OCI-LY1 (cell line): Measurements from ENCODE around the gene C3orf62.
"Not testable (repeated sequence)": the region's sequence is repeated elsewhere in the genome, so short reads cannot be mapped to it uniquely, and the experiment has no call there.

Experiments
- H2AFZ ChIP-seq: fragments of 200-600 bp; sonication (generic), shearing (Covaris generic); 2 replicates; pipeline ENCODE4 v1.6.0; 2014; ENCODE audit warnings: antibody characterized with exemption, mild to moderate bottlenecking, low read length
- H3F3A ChIP-seq: fragments of 200-600 bp; sonication (generic), shearing (Covaris generic); 2 replicates; pipeline ENCODE4 v1.6.0; 2014; ENCODE audit warnings: mild to moderate bottlenecking, antibody characterized with exemption, low read length, moderate library complexity; ENCODE audit not compliant: insufficient read depth
- H3K27ac ChIP-seq: fragments of 200-600 bp; sonication (generic); 2 replicates; pipeline ENCODE4 v1.5.1; 2014; ENCODE audit warnings: low read length, mixed run types, mild to moderate bottlenecking, low read depth; ENCODE audit not compliant: poor library complexity, severe bottlenecking
- H3K27me3 ChIP-seq: fragments of 200-600 bp; sonication (generic); 2 replicates; pipeline ENCODE4 v1.6.0; 2014; ENCODE audit warnings: antibody characterized with exemption, mild to moderate bottlenecking, low read length, moderate library complexity; ENCODE audit not compliant: insufficient read depth
- H3K36me3 ChIP-seq: fragments of 200-600 bp; sonication (generic); 2 replicates; pipeline ENCODE4 v1.6.1; 2014; ENCODE audit warnings: mild to moderate bottlenecking, antibody characterized with exemption, low read length, moderate library complexity, mixed read lengths; ENCODE audit not compliant: insufficient read depth
- H3K4me1 ChIP-seq: fragments of 200-600 bp; sonication (generic); 2 replicates; pipeline ENCODE4 v1.5.1; 2014; ENCODE audit warnings: mild to moderate bottlenecking, low read length, moderate library complexity; ENCODE audit not compliant: insufficient read depth, severe bottlenecking
- H3K4me2 ChIP-seq: fragments of 200-600 bp; sonication (generic), shearing (Covaris generic); 2 replicates; pipeline ENCODE4 v1.6.1; 2014; ENCODE audit warnings: low read length
- H3K4me3 ChIP-seq: fragments of 200-600 bp; sonication (generic); 2 replicates; pipeline ENCODE4 v1.5.1; 2014; ENCODE audit warnings: low read length, low read depth, mild to moderate bottlenecking, mixed read lengths; ENCODE audit not compliant: poor library complexity, severe bottlenecking
- H3K79me2 ChIP-seq: fragments of 200-600 bp; shearing (Covaris generic); 2 replicates; pipeline ENCODE4 v1.6.1; 2016; ENCODE audit warnings: mixed run types, low read length, mixed read lengths; ENCODE audit not compliant: insufficient read depth
- H3K9ac ChIP-seq: fragments of 200-600 bp; sonication (generic), shearing (Covaris generic); 2 replicates; pipeline ENCODE4 v1.6.1; 2014; ENCODE audit warnings: mild to moderate bottlenecking, low read length, mixed read lengths
- H3K9me2 ChIP-seq: fragments of 200-600 bp; sonication (generic), shearing (Covaris generic); 2 replicates; pipeline ENCODE4 v1.6.1; 2014; ENCODE audit warnings: low read depth, mild to moderate bottlenecking, low read length, mixed read lengths
- H3K9me3 ChIP-seq: fragments of 200-600 bp; shearing (Covaris generic); 2 replicates; pipeline ENCODE4 v1.6.1; 2014; ENCODE audit warnings: low read length, mixed read lengths
- H4K20me1 ChIP-seq: fragments of 200-600 bp; sonication (generic), shearing (Covaris generic); 2 replicates; pipeline ENCODE4 v1.6.0; 2016; ENCODE audit warnings: mild to moderate bottlenecking, low read length; ENCODE audit not compliant: insufficient read depth
- EZH2 ChIP-seq: fragments of 200-600 bp; sonication (generic), shearing (Covaris generic); IDR thresholded peaks from 2 replicates; pipeline ENCODE4 v1.8.0; 2017; ENCODE audit warnings: borderline replicate concordance, mixed run types, mild to moderate bottlenecking, antibody characterized with exemption, low read length, moderate library complexity, mixed read lengths
- TF ChIP-seq, protein P1 (sequence below): fragments of 200-600 bp; sonication (generic), shearing (Covaris generic); IDR thresholded peaks from 2 replicates; pipeline ENCODE4 v1.5.1; 2017; ENCODE audit warnings: mild to moderate bottlenecking, antibody characterized with exemption, low read length, moderate library complexity, mixed read lengths

The C3orf62 gene

GRCh38 chr3:49253512-49253911 lies 23.5 kb downstream of the C3orf62 start:
- no peaks in the 10 kb centered on the region for H3K4me1 ChIP-seq
- H3K9me3 ChIP-seq = no peaks in the 10 kb centered on the region
- no peak overlapping the region for H2AFZ ChIP-seq
- no peak overlapping the region for H3K9ac ChIP-seq
- no peaks in the 10 kb centered on the region for H3K36me3 ChIP-seq
- H3K27me3 ChIP-seq = no peaks in the 10 kb centered on the region
- TF ChIP-seq, protein P1, sequence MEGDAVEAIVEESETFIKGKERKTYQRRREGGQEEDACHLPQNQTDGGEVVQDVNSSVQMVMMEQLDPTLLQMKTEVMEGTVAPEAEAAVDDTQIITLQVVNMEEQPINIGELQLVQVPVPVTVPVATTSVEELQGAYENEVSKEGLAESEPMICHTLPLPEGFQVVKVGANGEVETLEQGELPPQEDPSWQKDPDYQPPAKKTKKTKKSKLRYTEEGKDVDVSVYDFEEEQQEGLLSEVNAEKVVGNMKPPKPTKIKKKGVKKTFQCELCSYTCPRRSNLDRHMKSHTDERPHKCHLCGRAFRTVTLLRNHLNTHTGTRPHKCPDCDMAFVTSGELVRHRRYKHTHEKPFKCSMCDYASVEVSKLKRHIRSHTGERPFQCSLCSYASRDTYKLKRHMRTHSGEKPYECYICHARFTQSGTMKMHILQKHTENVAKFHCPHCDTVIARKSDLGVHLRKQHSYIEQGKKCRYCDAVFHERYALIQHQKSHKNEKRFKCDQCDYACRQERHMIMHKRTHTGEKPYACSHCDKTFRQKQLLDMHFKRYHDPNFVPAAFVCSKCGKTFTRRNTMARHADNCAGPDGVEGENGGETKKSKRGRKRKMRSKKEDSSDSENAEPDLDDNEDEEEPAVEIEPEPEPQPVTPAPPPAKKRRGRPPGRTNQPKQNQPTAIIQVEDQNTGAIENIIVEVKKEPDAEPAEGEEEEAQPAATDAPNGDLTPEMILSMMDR = no peak
- TF ChIP-seq EZH2 = no peak
- H4K20me1 ChIP-seq = no peaks in the 10 kb centered on the region
- H3K4me2 ChIP-seq = no peak overlapping the region
- no peaks in the 10 kb centered on the region for H3K9me2 ChIP-seq
- H3F3A ChIP-seq = no peaks in the 10 kb centered on the region
- no peaks in the 10 kb centered on the region for H3K79me2 ChIP-seq
- no peak overlapping the region for H3K27ac ChIP-seq
- H3K4me3 ChIP-seq = no peak overlapping the region

DNA sequence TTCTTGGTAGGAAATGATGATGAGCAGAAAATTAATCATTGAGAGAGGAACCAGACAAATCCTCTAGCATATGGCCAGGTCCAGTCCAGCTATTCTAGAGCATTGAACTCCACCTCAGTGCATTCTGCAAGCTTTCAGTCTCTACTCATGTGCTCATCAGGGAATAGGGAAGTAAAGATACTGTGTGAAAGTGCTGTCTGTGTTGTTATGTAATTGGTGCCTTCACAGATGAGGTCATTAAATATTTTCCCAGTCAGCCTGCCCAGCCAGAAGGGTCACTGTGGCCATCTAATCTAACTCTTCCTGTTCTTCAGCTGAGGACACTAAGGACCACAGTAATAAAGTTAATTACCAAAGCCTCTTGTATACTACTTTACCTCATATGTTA lies 28.2 kb downstream of the C3orf62 start:
- H3F3A ChIP-seq = no peaks in the 10 kb centered on the region
- H2AFZ ChIP-seq = no peak overlapping the region
- no peaks in the 10 kb centered on the region for H3K9me2 ChIP-seq
- H3K27ac ChIP-seq = no peak overlapping the region
- H3K79me2 ChIP-seq = no peaks in the 10 kb centered on the region
- no peaks in the 10 kb centered on the region for H3K4me1 ChIP-seq
- H3K36me3 ChIP-seq = no peaks in the 10 kb centered on the region
- no peaks in the 10 kb centered on the region for H4K20me1 ChIP-seq
- TF ChIP-seq EZH2 = no peak
- TF ChIP-seq, protein P1 = no peak
- no peak overlapping the region for H3K4me2 ChIP-seq
- H3K27me3 ChIP-seq = no peaks in the 10 kb centered on the region
- no peak overlapping the region for H3K9ac ChIP-seq
- H3K9me3 ChIP-seq = no peaks in the 10 kb centered on the region
- no peak overlapping the region for H3K4me3 ChIP-seq

DNA sequence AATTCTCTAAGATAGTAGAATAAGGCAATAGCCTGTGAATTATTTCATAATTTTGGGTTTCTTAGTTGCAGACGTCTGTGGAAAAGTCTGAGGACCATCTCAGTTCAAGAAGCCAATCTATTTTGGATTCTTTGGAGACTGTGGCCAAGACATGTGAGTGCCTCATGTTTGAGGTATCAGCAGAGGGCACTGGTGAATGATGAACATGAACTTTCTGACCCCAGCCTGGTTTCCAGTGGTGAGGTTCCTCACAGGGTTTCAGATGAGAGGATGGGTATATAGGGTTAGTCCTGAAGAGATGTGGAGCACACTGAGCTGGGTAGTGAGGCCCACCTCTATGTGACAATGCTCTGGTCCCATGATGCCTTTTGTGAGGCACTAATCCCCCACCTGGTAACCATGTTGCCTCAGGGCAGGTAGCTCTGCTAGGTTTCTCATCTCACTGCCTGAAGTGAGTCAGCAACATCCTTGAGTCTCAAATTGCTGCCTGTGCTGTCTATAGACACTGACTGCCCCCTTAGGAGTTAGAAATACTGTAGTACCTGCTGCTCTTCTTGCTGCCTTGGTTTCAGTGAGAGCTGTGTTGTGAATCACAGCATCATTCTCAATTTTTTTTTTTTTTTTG lies 32.3 kb downstream of the C3orf62 start:
- Histone ChIP-seq H3K27ac (no peak overlapping the region), H3K4me1 (no peaks in the 10 kb centered on the region), H2AFZ (no peak overlapping the region), H3K79me2 (no peaks in the 10 kb centered on the region), H3K9ac (no peak overlapping the region), H3K4me2 (no peak overlapping the region), H3K36me3 (no peaks in the 10 kb centered on the region), H4K20me1 (no peaks in the 10 kb centered on the region), H3K9me2 (no peaks in the 10 kb centered on the region), H3K9me3 (no peaks in the 10 kb centered on the region), H3K27me3 (no peaks in the 10 kb centered on the region), H3F3A (no peaks in the 10 kb centered on the region), H3K4me3 (no peak overlapping the region)
- TF ChIP-seq, protein P1 = peak; percentile 26; the same call in 1 of the 2 replicates
- TF ChIP-seq EZH2 = no peak

GRCh38 chr3:49240091-49240490 lies 36.9 kb downstream of the C3orf62 start:
- H3K9ac ChIP-seq, H3K9me3 ChIP-seq, H3K4me2 ChIP-seq: not testable (repeated sequence)

More at GRCh38 chr3:49240091-49240490, 36.9 kb downstream of the C3orf62 start:
- H3F3A ChIP-seq, H3K9me2 ChIP-seq, H3K4me1 ChIP-seq, H4K20me1 ChIP-seq, H3K36me3 ChIP-seq, H3K27me3 ChIP-seq, H3K79me2 ChIP-seq, H3K27ac ChIP-seq, H3K4me3 ChIP-seq, H2AFZ ChIP-seq: not testable (repeated sequence)
